Activated naive CD8-positive, alpha-beta T cell treated with anti-CD3 and anti-CD28 coated beads for 36 hours (primary cell): Measurements from ENCODE around the gene FIBCD1. TPM values are rescaled to one million over a fixed set of nuclear protein-coding genes. Genes with fewer than 3 reads are reported as not detected.

Experiments
- DNase-seq: peaks from one replicate; pipeline ENCODE4 v3.0.0; 2021
- H3K27ac Mint-ChIP-seq: one replicate; pipeline ENCODE4 v1.8.0; 2022; ENCODE audit warnings: mild to moderate bottlenecking, moderate library complexity, mixed read lengths
- H3K27me3 Mint-ChIP-seq: one replicate; pipeline ENCODE4 v1.8.0; 2022; ENCODE audit warnings: mild to moderate bottlenecking, mixed read lengths
- H3K36me3 Mint-ChIP-seq: one replicate; pipeline ENCODE4 v1.8.0; 2021; ENCODE audit warnings: mild to moderate bottlenecking, mixed read lengths
- H3K4me1 Mint-ChIP-seq: one replicate; pipeline ENCODE4 v1.8.0; 2021; ENCODE audit warnings: mixed read lengths
- H3K4me3 Mint-ChIP-seq: one replicate; pipeline ENCODE4 v1.8.0; 2022; ENCODE audit warnings: mild to moderate bottlenecking, moderate library complexity, mixed read lengths
- H3K9me3 Mint-ChIP-seq: one replicate; pipeline ENCODE4 v1.8.0; 2022; ENCODE audit warnings: mixed read lengths
- total RNA-seq, 2 experiments: library from RNA; stranded (reverse); gene quantifications; one replicate each; pipeline ENCODE4 v1.2.3, GENCODE V29; 2021

Gene FIBCD1
- total RNA-seq, 2 experiments from 2014 or later: not detected

DNA sequence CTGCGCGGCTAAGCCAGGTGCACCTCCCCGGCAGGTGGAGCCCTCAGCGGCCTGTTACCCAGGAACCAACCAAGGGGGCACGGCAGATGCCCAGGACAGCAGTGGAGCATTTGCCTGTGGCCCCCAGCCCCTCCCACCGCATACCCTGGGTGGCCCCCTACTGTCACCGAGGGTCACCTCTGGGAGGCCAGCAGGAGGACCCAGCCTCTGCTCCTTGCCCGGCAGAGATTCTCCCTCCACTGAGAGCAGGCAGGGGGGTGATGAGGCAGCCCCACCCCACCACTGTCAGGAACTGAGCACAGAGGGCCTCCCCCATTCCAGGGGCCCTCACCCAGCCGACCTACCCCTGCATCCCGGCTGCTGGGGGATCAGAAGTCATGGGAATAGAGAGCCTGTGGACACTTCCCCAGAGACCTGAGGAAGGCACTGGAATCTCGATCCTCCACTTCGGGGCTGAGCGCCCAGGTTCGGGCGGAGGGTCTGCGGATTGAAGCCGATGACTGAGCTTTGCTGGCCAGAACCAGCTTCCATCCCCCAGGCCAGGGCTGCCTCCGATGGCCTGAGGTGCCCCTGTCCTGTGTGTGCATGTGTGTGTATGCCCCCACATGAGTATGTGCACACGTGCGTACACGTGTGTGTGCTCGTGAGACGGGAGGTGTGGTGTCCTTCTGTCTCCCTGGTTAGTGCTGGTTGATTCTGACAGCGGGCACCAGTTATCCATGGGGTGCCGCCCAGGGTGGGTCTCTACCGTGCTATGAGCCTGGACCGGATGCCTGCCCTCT is 42.6 kb downstream of the FIBCD1 start, which contains the start of gene QRFP:
TSS of gene QRFP (minus strand) at position 580 of the 782 bp plus-strand sequence. CDS start 2,974 bp downstream, outside the sequence.
- DNase-seq: no peak
- Mint-ChIP-seq H3K27ac (no peak within 1 kb of the TSS), H3K27me3 (no peaks in the 10 kb centered on the region), H3K36me3 (no peaks in the 10 kb centered on the region), H3K4me3 (no peak within 1 kb of the TSS), H3K4me1 (no peaks in the 10 kb centered on the region), H3K9me3 (no peaks in the 10 kb centered on the region)

GRCh38 chr9:130895481-130896232 is 43.4 kb downstream of the FIBCD1 start:
- no peak overlapping the region for H3K27ac Mint-ChIP-seq
- H3K4me3 Mint-ChIP-seq: no peak overlapping the region
- peaks cover 1% of the 10 kb centered on the region for H3K4me1 Mint-ChIP-seq
- H3K36me3 Mint-ChIP-seq: no peaks in the 10 kb centered on the region
- no peaks in the 10 kb centered on the region for H3K9me3 Mint-ChIP-seq
- no peaks in the 10 kb centered on the region for H3K27me3 Mint-ChIP-seq
- DNase-seq: no peak

DNA sequence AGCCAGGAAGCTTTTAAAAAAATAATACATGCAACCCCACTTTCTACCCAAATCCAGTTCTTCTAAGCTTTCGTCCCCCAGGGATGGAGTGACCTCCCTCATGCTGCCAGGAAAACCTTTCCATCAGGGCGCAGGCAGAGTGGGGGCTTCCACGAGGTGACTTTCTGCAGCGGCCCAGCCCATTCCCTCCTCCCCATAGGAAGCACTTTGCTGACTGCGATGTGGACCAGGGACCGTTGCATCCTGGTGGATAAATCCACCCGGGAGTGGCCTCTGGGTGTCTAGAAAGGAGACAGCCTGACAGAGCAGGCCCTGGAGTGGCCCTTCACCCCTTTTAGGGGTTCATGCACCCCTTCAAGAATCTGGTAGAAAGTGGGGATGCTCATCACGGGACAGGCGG is 44.0 kb downstream of the FIBCD1 start:
- Mint-ChIP-seq H3K27ac (no peak overlapping the region), H3K9me3 (no peaks in the 10 kb centered on the region), H3K27me3 (no peaks in the 10 kb centered on the region), H3K36me3 (no peaks in the 10 kb centered on the region), H3K4me3 (no peak overlapping the region), H3K4me1 (peaks cover 2% of the 10 kb centered on the region)
- DNase-seq: no peak

GRCh38 chr9:130894546-130894945 is 44.5 kb downstream of the FIBCD1 start:
- Mint-ChIP-seq H3K4me1 (peaks cover 2% of the 10 kb centered on the region), H3K4me3 (no peak overlapping the region), H3K36me3 (no peaks in the 10 kb centered on the region), H3K27ac (no peak overlapping the region), H3K9me3 (no peaks in the 10 kb centered on the region), H3K27me3 (no peaks in the 10 kb centered on the region)
- DNase-seq: no peak

DNA sequence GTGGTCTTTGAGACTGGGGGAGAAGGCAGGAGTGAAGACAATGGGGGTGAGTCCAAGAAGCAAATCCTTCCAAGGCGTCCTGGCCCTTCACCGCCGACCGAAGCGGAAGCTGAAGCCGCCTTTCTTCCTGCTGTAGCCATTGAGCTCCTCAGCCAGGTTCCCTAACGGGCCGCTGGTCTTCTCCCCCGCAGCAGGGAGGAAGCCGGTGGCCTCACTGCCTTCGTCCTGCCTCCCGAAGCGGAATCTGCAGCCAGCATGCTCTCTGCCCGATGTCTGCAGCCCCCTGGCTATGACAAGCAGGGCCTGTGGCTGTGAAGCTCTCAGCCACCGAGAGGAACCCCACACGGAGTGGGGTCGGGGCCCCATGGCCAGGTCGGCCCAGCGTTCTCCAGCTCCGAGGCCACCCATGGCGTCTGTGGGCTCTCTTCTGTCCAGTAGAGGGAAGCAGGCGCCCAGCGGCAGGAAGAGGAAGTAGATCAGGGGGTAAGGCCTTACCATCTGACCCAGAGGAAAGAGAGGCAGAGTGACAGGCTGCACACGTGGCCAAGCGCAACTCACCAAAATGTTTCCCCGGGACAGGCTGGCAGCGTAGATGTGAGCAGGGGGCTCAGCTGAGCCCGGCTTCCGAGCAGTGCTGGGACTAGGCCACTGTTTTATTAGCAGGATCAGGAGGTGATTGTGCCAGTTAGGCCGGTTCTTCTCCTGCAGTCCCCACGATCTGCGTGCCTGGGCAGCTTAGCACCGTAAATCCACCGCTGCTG is 45.5 kb downstream of the FIBCD1 start:
- Mint-ChIP-seq H3K36me3 (no peaks in the 10 kb centered on the region), H3K27me3 (no peaks in the 10 kb centered on the region), H3K9me3 (no peaks in the 10 kb centered on the region), H3K27ac (peak overlapping the region; percentile 62), H3K4me3 (no peak overlapping the region), H3K4me1 (peaks cover 2% of the 10 kb centered on the region)
- DNase-seq: no peak

DNA sequence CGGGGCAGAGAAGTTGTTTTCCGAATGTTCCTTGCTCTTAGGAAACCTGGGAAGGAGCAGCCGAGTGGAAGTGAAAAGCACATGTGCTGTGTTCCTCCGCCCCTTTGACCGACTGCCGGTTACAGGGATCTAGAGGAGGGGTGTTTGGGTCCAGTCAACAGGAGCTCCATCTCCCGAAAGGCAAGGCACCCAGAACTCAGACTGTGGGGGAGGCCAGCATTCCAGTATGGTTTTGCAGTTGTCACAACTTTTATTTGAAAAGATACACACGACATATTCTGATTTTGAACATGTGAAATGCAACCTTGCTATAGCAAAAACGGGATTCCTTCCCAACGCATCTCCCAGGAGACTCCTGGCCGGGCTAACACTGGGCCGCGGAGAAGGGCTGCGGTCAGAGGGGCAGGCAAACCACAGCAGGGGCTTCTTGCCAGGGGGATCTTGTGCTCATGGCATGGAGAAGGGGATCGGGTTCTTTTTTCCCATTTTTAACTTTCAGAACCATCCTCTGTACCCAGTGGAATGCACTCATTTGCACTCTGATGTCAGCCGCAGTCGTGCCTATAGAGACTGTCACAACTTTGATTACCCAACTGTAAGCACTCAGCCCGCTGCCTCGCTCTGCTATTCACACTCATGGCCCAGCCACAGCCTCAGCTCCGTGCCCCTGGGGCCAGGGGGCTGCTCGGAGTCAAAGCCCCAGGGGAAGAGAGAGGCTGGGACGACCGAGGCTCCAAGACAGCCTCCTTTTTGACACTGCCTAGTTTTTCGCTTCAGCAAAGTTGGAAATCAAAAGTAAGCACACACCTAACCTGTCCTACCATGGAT is 46.4 kb downstream of the FIBCD1 start:
- Mint-ChIP-seq H3K9me3 (no peaks in the 10 kb centered on the region), H3K27ac (no peak overlapping the region), H3K27me3 (no peaks in the 10 kb centered on the region), H3K36me3 (no peaks in the 10 kb centered on the region), H3K4me1 (peaks cover 2% of the 10 kb centered on the region), H3K4me3 (no peak overlapping the region)
- no peak for DNase-seq

GRCh38 chr9:130891688-130892476 is 47.2 kb downstream of the FIBCD1 start:
- peaks cover 1% of the 10 kb centered on the region for H3K36me3 Mint-ChIP-seq
- no peak for DNase-seq
- no peak overlapping the region for H3K27ac Mint-ChIP-seq
- H3K27me3 Mint-ChIP-seq: no peaks in the 10 kb centered on the region
- H3K9me3 Mint-ChIP-seq: no peaks in the 10 kb centered on the region
- no peak overlapping the region for H3K4me3 Mint-ChIP-seq
- H3K4me1 Mint-ChIP-seq: peaks cover 2% of the 10 kb centered on the region

GRCh38 chr9:130890870-130891687 is 48.0 kb downstream of the FIBCD1 start:
- Mint-ChIP-seq H3K4me1 (peaks cover 2% of the 10 kb centered on the region), H3K36me3 (peaks cover 1% of the 10 kb centered on the region), H3K27me3 (no peaks in the 10 kb centered on the region), H3K27ac (no peak overlapping the region), H3K9me3 (no peaks in the 10 kb centered on the region), H3K4me3 (no peak overlapping the region)
- no peak for DNase-seq

DNA sequence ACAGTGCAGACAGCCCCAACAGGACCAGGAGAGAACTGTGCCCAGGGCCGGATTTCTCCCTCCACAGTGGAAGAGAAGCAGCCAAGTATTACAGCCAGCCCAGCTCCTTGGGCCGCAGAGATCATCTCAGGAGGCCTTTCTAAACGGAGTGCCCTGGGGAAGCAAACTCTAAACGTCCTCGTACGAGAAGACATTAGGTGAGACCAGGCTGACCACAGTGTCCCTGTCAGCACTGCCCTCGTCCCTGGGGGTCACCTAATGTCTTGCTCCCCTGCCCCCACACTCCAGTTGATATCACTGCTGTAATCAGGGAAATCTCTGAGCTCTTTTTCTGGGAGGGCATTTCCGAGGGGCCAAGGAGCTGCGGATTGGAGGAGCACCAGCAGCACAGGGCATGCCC is 48.9 kb downstream of the FIBCD1 start:
- peaks cover 2% of the 10 kb centered on the region for H3K4me1 Mint-ChIP-seq
- H3K36me3 Mint-ChIP-seq: peaks cover 3% of the 10 kb centered on the region
- no peak overlapping the region for H3K4me3 Mint-ChIP-seq
- no peak overlapping the region for H3K27ac Mint-ChIP-seq
- no peak for DNase-seq
- no peaks in the 10 kb centered on the region for H3K27me3 Mint-ChIP-seq
- no peaks in the 10 kb centered on the region for H3K9me3 Mint-ChIP-seq

- peaks cover 6% of the 10 kb centered on the region for H3K36me3 Mint-ChIP-seq
- no peaks in the 10 kb centered on the region for H3K27me3 Mint-ChIP-seq
- DNase-seq: no peak
- H3K4me3 Mint-ChIP-seq: no peak overlapping the region
- H3K4me1 Mint-ChIP-seq: peaks cover 2% of the 10 kb centered on the region
- peak overlapping the region; percentile 62 for H3K27ac Mint-ChIP-seq
- no peaks in the 10 kb centered on the region for H3K9me3 Mint-ChIP-seq
These were observed 50.7 kb downstream of the FIBCD1 start for GRCh38 chr9:130888146-130888885.

DNA sequence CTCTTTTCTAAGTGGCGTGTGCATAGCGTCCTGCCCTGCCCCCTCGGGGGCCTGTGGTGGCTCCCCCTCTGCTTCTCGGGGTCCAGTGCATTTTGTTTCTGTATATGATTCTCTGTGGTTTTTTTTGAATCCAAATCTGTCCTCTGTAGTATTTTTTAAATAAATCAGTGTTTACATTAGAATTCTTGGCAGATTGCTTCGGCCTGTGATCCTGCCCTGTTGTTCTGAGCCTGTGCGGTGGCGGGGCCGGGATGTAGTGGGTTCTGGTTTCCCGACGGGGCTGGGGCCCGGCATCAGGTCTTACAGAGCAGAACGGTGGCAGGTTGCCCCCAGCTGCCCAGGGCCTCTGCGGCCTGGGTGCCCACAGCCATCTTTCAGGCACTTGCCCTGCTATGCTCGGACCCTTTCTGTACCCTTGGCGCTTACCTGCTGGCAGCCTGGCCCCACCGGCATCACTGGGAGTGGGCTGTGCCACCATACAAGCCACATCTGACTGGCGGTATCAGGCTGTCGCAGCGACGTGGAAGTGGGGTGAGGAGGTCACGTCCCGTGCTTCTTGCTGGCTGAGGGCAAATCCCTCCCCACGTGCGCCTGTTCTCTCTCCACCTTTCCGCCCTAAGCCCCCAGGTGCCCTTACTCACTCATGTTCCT is 51.4 kb downstream of the FIBCD1 start:
- H3K9me3 Mint-ChIP-seq: no peaks in the 10 kb centered on the region
- peaks cover 2% of the 10 kb centered on the region for H3K4me1 Mint-ChIP-seq
- peaks cover 6% of the 10 kb centered on the region for H3K36me3 Mint-ChIP-seq
- H3K27ac Mint-ChIP-seq: no peak overlapping the region
- H3K27me3 Mint-ChIP-seq: no peaks in the 10 kb centered on the region
- H3K4me3 Mint-ChIP-seq: no peak overlapping the region
- DNase-seq: no peak

DNA sequence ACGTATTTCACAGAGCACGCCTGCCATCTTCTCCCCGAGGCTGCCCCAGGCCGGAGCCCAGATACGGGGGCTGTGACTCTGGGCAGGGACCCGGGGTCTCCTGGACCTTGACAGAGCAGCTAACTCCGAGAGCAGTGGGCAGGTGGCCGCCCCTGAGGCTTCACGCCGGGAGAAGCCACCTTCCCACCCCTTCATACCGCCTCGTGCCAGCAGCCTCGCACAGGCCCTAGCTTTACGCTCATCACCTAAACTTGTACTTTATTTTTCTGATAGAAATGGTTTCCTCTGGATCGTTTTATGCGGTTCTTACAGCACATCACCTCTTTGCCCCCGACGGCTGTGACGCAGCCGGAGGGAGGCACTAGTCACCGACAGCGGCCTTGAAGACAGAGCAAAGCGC is 52.1 kb downstream of the FIBCD1 start:
- peaks cover 6% of the 10 kb centered on the region for H3K36me3 Mint-ChIP-seq
- no peaks in the 10 kb centered on the region for H3K9me3 Mint-ChIP-seq
- H3K4me1 Mint-ChIP-seq: peaks cover 2% of the 10 kb centered on the region
- H3K27me3 Mint-ChIP-seq: no peaks in the 10 kb centered on the region
- H3K4me3 Mint-ChIP-seq: no peak overlapping the region
- H3K27ac Mint-ChIP-seq: no peak overlapping the region
- DNase-seq: no peak
